ENCODE measurements around the gene PITX2.

The PITX2 gene

DNA sequence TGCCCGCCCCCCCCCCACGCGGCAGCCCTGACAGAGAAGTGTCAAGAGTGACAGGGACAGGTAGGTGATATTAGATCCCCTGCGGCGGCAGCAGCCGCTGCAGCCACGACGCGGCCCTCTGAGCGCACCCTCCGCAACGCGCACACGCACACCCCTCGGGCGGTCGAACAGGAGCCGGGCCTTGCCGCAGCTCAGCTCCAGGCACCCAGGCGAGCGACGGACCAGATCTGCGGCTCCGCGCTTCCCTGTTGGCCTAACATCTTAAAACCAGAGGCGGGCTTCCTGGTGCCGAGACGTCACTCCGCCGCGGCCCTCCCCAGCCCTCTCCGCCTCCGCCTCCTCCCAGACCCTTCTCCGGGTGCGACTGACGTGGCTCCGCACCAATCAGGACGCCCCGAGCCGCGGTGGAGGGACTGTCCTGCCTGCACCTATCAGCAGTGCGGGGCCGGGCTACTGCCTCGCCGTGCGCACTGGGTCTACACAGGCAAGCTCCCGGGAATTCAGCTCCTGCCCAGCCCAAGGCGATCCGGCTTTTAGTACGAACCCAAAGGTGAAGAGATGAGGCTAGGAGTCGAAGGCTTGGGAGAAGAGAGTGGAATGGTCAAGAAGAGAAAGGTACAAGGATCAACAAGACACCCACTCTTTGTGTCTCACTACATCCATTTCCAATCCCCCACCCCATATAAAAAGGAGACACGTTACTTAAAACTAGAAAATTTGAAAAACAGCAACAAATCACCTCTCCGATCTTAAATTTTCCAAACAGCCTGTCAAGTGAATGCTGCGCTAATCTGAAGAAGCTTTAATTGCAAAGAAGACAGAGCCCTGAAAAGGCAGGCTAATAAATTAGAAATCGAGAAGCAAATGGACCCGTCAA is at the start of gene PITX2:
Gene PITX2, minus strand, starts transcription at position 237 of the 877 bp plus-strand sequence. CDS start 617 bp downstream, outside the sequence.
- peak in 1 of 2 donors; percentile 62 for DNase-seq

DNA sequence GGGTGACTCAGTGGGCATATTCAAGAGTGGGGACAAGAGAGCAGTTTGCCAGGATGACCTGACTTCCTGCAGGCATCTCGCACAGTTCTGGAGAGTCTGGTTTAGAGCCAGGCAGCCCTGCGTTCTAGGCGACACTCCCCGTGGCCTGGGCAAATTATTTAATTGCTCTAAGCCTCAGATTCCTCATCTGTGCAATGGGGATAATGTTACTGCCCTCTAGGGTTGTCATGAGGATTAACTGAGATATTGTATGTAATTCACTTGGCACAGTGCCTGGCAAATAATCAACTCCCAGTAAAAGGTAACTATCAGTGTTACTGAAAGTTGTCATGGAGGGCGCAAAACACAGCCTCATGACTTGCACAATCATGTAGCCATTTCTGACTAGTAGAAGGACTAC is 48.8 kb upstream of the PITX2 start:
- DNase-seq = no peak

DNA sequence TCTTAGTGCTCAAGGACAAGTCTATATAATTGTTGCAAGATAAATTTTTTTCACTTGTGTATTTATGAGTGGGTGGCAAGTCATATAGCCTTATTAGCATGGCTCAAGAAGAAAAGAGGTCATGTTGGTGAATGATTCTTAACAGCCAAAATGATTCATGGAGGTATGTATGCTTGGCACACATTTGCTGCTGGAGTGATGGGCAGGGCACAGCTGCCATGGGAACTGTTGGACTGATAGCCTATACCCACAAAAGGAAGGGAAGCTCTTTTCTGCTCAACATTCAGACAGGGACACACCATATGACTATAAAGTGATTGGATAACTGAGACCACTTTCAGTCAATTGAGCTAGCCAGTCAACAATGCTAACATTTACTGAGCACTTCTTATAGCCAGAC is 46.8 kb upstream of the PITX2 start:
- no peak for DNase-seq

DNA sequence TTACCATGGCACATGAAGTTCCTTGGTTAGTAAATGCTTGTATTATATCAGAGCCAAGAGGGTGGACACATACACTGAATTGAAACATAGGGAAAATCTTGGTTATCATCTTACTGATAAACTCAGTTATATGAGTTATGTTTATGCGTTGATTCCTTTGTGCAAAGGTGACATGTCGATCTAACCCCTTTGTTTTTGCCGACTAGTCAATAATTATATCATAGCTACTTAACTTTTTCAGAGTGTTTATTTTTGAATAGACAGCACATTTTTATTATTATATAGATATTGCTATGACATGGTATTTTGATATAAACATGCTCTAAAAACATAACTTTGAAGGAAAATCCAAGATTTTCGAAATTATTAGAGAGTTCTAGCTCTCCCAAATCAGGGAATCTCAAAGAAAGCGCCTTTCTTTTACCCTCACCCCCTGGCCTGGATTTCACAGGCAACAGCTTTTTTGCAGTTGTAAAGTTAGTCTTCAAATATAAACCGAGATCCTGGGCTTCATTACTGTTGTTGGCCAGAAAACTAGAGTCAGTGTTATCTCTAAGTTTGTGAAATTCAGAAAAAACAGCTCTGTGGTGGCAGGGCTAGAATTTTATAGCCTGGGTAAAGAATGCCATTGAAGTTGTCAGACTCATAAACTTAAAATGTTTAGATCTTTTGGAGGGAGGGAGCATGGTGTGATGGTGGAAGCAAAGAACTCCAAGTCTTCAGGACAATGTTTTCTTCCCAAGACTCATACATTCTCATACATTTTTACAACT is 45.8 kb upstream of the PITX2 start:
- no peak for DNase-seq

DNA sequence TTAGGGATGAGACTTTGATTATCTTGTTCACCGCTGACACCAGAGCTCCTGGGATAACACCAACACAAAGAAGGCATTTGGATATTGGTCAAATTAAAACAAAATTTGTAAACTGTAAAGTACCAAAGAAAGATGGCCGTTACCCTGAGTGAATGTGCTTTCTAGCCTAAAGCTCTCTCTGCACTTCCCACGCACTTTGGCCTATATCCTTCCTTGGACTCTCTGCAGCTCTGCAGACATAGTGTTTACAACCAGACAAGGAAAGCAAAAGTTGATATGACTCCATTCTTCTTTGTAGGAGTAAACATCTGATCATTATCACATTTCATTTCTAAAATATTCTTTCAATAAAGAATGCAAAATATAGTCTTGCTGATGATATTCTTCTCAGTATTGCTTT is 44.8 kb upstream of the PITX2 start:
- no peak for DNase-seq

DNA sequence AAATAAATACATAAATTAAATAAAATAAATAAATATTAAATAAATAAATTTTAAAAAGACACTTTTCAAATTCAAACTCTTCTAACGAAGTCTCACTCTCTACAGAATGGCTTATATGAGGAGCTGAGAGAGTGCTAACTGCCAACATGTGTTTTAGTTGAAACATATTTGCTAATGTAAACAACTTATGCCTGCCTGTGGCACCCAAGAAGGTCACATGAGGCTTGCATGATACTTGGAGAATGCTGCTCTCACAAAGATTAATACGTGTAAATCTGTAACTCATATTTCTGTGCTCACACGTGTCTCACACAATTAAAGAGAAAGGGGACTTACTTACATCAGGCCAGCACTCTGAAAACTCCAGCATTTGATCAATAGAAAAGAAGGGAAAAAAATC is 43.2 kb upstream of the PITX2 start:
- no peak for DNase-seq

DNA sequence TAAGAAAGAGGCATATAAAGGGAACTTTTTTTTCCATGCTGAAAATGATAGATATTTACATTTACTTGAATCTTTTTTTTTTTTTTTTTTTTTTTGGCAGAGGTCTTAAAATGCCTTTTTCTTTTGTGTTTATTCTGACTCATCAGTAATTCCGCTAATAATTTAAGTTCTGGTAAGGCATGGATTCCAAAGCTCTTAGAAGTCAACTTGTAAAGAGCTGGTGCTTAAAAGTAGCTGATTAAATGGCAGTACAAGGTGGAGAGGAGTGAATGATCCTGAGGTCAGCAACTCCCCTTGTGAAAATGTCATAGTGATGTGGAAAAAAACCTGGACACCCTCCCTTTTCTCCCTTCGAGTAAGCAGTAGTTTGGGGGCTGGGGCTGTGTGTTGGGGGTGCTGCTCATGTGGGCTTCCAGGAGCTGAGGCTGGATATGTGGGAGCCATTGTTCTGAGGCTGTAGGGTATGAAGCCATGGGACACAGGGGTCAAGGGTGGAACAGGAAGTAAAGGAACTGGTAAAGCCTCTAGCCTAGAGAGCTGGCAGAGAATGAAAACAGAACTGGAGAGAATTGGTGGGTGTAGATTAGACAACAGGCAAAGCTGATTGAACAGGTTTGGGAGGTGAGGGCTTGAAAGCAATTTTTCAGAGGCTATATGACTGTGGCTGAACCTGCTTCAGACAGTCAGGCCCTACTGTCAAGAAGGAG is 41.0 kb upstream of the PITX2 start:
- DNase-seq = no peak

DNA sequence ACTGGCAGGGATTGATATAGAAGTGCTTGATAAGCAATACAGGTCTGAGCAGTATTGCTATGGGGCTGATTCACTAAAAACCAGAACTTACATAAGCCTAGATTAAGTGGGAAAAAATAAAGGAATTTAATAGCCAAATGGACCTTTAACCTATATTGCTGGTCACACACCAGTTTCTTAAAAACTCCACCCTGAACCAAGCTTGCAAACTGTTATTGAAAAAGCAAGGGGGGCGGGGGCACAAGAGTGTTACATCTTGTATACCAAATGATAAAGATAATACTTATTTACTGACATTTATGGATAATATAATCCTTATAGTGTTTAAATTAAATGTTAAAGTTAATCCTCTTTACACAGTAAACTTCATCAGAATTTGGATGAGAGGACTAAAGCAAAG is 40.3 kb upstream of the PITX2 start:
- no peak for DNase-seq

DNA sequence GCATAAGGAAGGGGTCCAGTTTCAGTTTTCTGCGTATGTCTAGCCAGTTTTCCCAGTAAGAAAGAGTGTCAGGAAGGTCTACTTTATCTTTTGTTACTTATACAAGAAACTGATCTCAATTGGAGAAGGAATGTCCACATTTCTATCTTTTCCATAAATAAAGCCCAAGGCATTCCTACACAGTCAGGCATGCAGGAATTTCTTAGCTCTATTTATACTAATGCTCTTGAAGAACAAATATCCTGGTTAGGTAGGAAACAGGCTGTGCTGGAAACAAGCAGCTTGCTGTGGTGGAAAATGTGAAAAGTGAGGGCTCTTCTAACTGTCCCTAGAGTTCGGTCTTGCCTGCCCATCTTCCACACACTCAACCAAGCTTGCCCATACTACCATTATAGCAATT is 37.9 kb upstream of the PITX2 start:
- DNase-seq = no peak

DNA sequence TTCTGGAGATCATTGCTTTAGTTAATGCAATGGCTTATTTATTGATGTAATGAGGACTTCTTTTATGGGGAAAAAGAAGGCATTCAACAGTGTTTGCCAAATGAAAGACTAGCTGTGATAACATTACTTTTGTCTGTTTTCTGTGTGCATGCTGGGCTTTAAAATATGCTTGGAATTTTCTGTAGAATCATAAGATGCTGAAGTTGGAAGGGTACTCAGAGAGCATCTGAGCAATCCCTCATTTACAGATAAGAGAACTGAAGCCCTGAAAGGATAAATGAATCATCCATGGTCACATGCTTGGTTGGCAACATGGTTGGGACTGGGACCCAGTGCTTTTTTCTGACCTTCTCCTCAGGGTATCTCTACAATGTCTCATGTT is 31.4 kb upstream of the PITX2 start:
- no peak for DNase-seq

DNA sequence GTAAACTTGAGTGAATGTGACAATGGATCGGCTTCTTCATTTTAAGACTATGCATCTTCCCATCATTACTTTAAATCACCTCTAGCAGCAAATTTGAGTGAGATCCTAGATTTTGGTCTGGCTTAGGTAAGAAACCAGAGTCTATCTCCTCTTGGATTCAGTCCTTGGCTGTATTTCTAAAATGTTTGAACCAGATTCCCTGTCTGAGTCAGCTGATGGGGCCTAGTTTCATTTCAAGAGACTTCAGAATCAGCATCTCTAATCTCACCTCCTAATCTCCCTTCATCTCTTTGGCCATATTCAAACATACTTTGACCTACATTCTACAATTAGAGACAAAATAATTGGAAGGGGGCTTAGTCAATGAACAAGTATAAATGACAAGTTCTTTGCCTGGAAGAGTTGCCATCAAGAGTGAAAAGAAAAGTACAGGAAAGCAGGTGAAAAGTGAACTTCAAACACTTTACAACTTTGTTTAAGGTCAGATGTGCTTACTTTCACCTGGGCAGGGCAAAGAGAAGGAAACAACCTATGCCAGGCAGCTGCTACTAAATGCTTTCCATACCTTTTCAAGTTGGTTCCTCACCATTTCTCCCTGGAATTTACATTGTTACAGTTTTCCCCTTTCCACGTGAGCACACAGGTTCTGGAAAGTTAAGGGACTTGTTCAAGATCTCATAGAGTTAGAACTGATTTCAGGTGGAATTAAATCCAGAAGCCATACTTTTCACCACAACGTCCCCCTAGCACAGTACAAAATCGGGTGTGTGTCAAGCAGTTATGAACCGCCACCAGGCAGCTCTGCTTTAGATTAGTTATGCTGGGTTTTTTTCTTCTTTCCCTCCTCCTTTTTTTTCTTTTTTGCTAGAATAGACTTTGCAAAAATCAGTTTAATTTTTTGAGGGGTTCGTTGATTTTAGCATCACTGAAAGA is 30.7 kb upstream of the PITX2 start:
- no peak for DNase-seq

DNA sequence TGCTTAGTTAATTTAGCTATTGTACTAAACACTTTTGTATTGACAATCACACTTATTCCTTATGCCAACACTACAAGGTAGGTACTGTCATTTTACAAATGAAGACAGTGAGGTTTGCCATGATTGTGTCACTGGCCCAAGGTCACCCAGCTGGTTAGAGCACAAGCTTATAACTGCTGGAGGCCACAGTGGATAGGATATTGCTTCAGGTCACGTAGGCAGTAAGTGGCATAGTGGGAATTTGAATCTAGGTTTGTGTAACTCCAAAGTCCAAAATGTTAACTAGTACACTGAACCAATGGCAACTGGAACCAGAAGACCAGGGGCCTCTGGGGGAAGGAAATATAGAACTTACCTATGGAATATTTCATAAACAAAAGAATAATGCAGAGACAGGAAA is 21.1 kb upstream of the PITX2 start:
- DNase-seq = no peak

DNA sequence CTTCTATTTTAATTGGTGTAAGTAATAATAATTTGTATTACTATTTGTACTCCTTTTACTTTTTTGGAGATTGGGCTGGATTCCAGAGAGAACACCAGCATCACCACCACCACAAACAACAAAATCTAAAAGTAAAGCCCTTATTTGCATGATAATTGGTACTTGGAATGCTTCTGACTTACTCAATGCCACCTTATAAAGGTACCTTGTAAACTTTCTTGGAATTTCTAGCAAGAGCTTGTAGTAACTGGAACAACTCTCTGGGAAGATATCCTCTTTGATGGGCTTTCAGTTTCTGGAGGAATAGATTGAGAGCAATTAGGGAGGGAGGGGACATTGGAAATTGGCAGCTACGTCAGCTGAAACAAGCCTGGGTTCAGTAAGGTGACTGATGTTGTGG is 20.2 kb upstream of the PITX2 start:
- no peak for DNase-seq

DNA sequence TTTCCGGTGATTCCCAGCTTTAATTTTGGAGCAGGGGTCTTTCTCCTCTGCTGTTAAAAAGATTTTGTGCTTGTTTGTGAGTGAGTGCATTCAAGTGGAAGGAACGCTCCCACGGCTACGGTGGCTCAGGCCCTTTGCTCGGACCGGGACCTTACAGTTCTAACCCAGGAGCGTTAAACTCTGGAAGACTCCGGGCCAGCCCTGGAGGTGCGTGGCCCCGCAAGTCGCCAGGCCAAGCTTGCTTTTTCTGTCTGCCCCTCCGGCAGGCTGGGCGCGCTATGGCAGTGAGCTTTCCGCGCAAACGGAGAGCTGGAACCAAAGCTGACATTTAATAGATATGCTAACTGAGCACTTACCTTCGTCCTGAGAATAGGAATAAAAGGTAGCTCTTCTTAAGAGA is 18.3 kb upstream of the PITX2 start:
- no peak for DNase-seq

DNA sequence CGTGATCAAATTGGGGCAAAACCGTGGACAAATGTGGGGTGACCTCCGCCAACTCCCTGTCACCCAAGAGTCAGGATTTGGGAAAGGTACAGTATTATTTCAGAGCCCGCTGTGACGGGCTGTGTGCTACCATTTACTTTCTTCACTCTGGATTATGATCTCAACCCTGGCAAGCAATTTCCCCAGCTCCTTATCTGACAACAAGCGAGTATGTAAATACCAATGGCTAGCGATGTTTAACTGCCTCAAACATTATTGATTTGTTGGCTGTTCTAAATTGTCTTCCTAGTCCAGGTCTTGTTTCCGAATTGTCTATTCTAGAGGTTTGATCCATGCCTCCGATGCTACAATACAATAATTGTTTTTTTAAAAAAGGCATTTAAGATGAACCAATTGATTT is 17.7 kb upstream of the PITX2 start:
- DNase-seq = no peak

DNA sequence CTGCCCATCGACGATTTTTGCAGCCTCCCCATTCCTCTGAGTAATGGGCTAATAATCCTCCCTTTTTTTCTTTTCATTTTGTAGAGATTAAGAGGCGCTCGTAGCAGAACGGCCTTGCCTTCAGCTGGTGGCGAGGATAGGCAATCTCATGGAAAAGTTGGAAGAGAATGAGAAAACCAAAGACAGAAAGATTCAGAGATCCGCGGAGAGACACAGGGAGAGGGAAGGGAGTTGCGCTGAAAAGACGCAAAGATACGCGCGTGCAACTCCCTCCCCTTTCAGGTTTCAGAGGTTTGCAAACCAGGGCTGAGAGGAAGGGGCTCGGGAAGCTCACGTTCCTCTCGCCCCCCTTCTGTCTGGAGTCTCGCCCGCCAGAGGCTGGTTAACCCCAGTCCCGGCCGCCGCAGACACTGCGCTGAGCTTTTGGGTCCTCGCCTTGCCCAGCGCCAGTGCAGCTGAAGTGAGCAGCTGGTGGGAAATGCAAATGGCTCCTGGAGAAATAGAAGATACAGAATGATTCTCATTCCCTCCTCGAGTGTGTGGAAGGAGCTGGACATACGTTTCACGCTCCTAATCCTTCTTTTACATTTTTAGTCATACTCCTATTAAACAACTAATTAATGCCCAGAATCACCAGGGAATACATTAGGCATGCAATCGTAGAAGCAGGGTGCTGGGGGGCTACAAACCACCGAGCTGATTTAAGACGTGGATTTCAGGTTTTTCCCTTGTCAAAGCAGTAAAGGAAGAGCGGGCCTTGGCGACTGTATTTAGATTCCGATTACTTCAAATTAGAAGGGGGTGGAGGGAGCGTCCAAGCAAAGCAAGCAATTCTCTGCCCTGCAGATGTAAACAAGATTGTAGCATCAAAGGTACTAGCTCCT is 16.6 kb upstream of the PITX2 start:
- DNase-seq = no peak

DNA sequence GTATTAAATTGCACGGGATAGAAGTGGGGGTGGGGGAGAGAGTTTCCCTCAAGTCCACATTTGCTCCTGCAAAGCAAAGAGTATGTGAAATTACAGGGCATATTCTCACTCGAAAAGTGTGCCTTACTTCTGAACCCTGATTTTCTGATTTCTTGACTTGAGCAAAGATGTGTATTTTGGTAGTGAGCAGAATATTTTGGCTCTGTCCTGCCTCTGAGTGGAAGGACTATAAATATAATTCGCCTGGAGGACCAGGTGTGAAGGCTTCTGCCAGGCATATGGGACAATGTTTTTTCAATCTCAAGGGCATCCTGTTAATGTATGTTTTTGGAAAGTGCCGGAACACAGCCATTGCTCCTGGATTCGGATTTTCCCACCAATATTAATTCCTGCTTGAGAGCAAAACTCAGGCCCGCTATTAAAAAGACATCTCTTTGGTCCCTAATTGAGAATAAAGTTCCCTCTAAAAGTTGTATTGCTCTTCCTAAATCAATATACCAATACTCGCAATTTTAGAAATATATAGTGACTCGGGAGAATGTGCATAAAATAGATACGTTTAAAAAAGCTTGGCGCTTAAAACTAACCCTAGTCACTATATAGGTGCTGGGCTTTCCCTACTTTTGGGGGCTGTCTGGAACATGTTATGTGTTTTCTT is 15.3 kb upstream of the PITX2 start:
- DNase-seq = no peak

DNA sequence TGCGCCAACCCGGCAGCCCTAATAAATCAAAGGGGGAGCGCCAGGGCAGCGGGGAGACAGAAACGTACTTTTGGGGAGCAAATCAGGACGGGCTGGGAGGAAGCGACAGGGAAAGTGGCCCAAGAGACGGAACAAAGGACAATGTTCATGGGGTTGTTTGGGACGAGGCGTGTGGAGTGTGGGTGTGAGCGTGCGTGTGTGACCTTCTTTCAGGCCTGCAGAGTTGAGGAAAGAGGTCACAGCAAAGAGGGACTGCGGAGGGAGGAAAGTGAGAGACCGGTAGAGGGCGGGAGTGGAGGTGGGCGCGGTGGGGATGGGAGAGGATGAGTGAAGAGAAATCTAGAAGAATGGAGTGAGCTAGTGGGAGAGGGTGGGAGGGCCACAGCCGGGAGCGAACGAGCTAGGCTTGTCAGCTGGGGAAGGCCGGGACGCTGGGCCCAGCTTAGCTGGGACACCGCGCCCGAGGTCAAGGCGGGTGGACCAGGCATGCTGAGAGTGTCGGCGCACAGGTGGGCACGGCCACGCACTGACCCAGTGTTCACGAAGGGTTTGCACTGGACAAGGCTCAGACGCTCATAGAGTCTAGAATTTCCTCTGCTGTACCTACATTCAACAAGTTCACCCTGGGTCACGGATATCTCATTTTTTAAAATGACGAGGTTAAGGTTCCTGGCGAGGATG is 14.7 kb upstream of the PITX2 start:
- no peak for DNase-seq

DNA sequence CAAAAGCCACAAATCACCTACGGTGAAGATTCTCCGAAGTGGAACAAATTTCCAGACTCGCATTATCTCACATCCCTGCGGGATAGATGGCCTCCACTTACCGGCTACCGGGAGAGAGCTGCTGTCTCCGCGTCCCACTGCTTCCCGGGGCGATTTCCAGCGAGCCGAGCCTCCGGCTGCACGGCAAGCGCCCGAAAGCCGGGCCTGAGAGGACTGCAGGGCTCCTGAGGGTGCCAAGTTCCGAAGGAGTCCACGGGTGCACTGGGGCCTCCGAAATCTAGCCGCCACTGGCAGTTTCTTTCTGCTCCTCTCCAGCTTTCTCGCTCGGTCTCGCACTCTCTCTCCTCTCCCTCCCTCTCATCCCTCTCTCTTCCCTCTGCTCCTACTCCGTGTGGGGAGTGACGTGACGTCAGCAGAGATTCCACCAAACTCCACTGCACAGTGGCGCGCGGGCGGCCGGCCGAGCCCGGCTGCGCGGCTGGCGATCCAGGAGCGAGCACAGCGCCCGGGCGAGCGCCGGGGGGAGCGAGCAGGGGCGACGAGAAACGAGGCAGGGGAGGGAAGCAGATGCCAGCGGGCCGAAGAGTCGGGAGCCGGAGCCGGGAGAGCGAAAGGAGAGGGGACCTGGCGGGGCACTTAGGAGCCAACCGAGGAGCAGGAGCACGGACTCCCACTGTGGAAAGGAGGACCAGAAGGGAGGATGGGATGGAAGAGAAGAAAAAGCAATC is 14.0 kb upstream of the PITX2 start:
- no peak for DNase-seq
